Activated CD4-positive, alpha-beta T cell treated with anti-CD3 and anti-CD28 coated beads, Interleukin-2, amount 50 U/mL, for 48 hours (primary cell): ENCODE results near the gene RAB3GAP1.

Experiments used
- DNase-seq, 2 experiments: peaks; one replicate each; pipeline ENCODE4 v3.0.0-alpha.2; 2020

RAB3GAP1 gene

GRCh38 chr2:135164431-135164830 lies 112.3 kb downstream of the RAB3GAP1 start:
- no peak for DNase-seq

GRCh38 chr2:135167273-135167672 lies 115.2 kb downstream of the RAB3GAP1 start:
- no peak for DNase-seq

DNA sequence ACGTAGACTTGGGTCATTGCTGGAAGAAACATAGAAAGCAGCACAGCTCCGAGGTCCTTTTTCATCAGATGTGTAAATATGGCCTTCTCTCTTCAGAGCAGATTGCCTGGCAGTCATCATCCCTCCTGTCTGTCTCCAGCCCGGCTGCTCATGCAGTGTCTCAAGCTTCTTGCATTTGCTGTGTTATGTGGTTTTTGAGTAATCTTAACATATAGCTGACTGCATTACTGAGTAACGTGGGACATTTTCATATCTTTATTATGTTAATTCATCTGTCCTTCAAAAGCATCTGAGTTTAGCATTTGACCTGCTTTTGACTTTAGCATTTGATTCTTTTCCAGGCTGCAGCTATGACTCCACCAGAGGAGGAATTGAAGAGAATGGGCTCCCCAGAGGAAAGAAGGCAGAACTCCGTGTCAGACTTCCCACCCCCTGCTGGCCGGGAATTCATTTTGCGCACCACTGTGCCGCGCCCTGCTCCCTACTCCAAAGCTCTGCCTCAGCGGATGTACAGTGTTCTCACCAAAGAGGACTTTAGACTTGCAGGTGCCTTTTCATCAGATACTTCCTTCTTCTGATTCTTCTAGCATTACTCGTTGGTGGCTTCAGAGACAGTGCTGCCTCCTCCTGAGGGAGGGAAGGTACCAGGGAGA lies 116.2 kb downstream of the RAB3GAP1 start:
- DNase-seq: no peak

DNA sequence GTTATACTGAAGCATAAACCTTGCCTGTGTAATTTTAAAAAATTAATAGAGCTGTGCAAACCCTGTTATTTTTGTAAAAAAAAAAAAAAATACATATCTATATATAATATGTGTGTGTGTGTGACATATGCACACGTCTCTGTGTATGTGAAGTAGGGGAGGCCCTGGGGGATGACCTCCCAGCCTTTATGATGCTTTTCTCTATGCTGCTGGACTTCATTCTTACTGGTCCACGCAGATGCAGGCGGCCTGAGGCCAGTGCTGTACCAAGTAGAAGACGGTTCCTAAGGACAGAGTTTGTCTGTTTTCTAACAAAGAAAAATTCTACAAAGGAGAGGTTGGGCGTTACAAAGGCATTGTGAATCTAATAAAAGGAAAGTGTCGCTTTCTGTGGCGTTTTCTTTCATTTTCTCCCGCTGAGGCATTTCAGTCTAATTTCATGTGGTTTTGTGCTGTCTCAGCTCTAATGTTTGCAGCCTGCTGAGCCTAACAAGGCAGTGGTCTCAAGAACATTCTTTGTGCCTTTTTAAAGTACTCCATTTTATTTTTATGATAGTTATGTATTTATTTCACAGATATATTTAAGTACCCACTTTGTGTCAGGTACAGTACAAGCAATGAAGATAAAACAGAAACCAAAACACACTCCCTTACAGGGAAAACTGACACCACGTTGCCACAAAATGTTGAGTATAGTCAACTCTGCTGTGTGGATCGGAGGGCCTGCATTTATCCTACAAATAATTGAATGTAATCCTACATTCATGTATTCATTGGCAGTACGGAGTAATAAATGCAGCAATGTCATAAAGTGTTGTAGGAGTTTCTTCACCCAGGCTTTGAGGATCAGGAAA lies 118.0 kb downstream of the RAB3GAP1 start:
- DNase-seq: no peak

GRCh38 chr2:135174049-135174809 lies 122.1 kb downstream of the RAB3GAP1 start:
- DNase-seq: no peak

GRCh38 chr2:135174810-135175093 lies 122.7 kb downstream of the RAB3GAP1 start:
- no peak for DNase-seq

- DNase-seq: no peak
Observed at GRCh38 chr2:135175177-135175576, 123.1 kb downstream of the RAB3GAP1 start.

- DNase-seq: no peak
Observed at GRCh38 chr2:135179689-135180088, 127.6 kb downstream of the RAB3GAP1 start.

- DNase-seq: no peak
Observed at GRCh38 chr2:135182190-135182589, 130.1 kb downstream of the RAB3GAP1 start.

DNA sequence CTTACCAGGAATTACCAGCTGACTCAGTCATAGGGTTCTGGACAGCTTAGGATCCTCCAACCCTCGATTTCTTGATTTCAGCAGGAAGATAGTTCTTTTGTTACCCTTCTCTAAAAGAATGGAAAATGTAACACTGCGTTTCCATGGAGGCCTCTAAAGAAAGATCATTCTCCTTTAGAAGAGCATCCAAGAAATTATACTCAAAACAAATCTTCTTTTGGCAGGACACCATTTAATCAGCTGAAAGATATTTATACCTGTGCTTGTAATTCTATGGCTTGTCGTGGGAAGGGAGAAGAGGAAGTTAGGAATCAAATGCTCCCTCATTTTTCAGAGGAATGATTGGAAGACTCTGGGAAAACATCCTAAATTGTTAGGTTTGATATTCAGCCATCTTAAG lies 130.5 kb downstream of the RAB3GAP1 start:
- DNase-seq: no peak

DNA sequence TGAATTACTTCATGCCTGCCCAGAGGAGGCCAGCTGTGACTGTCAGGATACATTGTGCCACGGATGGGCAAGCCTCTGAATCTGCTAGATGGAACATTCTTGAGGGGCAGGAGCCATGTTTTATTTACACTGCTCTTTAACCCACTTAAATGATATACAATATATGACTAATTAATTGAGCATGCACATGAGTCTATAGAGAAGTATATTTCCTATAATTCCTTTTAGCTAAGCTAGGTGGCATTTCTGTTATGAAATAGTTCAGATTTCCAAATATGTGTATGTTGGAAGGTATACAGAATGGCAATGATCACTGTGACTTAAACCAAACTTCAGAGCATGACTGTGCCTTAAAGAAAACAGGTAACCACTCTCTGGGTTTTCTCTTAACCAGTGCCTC lies 131.7 kb downstream of the RAB3GAP1 start:
- no peak for DNase-seq

- DNase-seq: no peak
Observed at GRCh38 chr2:135186054-135186453, 134.0 kb downstream of the RAB3GAP1 start.

GRCh38 chr2:135187270-135187669 lies 135.2 kb downstream of the RAB3GAP1 start:
- DNase-seq: no peak

- no peak for DNase-seq
Observed at GRCh38 chr2:135189148-135189547, 137.1 kb downstream of the RAB3GAP1 start.

DNA sequence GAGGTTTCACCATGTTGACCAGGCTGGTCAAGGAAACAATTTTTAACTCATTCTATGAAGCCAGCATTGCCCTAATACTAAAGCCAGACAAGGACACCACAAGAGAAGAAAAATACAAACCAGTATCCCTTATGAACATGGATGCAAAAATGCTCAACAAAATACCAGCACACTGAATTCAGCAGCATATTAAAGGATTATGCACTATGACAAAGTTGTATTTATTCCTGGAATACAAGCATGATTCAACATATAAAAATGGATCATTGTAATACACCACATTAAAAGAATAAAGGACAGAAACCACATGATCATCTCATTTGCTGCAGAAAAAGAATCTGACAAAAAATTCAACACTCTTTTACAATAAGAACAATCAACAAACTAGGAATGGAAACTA lies 138.7 kb downstream of the RAB3GAP1 start:
- DNase-seq: no peak

GRCh38 chr2:135198481-135198880 lies 146.4 kb downstream of the RAB3GAP1 start:
- DNase-seq: no peak

DNA sequence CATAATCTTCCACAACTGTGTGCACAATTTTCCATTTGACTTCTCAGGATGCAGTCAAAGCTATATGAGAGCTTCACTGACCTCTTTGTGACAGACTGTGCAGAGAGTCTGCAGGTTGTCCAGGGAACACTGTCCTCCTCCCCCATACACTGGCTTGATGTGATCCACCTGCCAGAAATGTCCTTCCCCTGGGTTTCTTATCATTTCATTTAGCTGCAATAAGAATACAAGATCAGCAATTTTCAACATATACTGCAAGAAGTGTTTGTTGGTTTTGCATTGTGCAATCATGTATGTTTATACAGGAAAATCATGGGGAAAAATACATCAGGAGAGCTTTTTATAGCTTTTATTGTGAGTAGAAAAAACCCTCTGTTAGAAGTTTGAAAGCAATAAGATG lies 150.7 kb downstream of the RAB3GAP1 start:
- DNase-seq: no peak

GRCh38 chr2:135203944-135204343 lies 151.9 kb downstream of the RAB3GAP1 start:
- no peak for DNase-seq

GRCh38 chr2:135208016-135208415 lies 155.9 kb downstream of the RAB3GAP1 start:
- no peak for DNase-seq

- no peak for DNase-seq
Observed at GRCh38 chr2:135212757-135213156, 160.7 kb downstream of the RAB3GAP1 start.

DNA sequence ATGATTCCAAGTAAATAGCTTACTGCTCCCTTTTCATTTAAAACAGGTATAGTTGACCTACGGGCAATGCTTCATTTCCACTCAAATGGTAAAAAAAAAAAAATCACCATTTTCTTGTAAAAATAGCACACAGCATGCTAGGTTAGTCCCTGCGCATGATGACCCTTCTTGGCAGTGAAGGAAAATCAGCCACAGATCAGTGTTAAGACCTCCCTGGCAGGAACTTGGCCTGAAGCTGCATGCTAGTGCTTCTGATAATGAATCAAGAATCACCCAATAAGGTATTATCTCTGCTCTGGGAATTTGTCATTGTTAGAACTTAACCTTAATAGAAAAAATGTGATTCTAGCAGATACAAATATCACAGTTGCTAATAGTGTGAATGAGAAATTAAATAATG lies 166.3 kb downstream of the RAB3GAP1 start:
- no peak for DNase-seq

- DNase-seq: no peak
Observed at GRCh38 chr2:135219226-135219625, 167.1 kb downstream of the RAB3GAP1 start.
